Stimulated activated CD8-positive, alpha-beta memory T cell treated with anti-CD3 and anti-CD28 coated beads, Interleukin-15, amount 100 ng/mL, for 48 hours (primary cell): ENCODE results near the gene DUSP16.

ENCODE experiments used
- DNase-seq, 2 donors: peaks; one replicate each; pipeline ENCODE4 v3.0.0-alpha.2; 2020; ENCODE audit warnings: low read depth in 2 of 2

DUSP16 gene

DNA sequence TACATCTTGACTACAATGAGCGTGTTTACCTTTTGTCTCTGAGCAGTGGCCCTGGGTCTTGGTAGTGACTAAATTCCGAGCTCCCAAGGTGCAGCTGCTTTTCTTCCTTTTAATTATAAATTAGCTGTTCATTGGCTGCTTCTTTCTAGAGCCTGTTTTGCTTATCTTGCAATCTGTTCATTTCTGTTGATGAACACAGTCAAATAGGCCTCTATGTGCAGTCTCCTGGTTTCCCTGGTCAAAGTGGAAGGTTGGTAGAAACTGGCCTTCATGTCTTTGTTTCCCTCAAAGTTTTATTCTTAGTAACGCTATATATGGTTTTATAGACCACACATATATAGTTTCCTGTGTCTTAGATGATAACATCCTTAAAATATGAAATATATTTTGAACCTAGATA, 94.1 kb downstream of the DUSP16 start:
- no peak for DNase-seq

DNA sequence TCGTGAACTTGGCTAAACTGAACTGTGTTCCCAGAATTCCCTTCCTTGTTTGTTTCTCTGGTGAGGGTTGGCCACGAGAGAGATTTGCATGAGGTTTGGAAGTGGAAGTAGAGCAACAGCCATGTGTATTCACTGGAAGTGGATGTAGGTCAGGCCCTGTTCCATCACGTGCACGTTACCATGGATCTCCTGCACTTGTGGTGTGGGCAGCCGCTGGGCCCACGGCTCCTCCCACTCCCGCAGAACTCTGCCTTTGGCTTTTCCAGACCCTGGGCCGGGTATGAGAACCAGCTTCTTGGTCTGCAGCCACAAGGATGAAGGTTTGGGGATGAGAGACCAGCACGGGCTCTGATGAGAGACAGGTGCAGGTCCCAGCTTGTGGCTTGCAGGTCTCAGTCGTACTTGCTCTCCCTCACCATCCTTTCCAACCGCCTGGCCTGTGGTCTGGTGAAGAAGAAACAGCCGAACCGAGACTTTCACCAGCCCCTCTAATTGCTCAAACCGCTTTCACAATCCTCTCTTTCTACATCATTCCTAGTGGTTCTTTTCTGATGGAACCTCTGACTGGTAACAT, 94.9 kb downstream of the DUSP16 start:
- no peak for DNase-seq

DNA sequence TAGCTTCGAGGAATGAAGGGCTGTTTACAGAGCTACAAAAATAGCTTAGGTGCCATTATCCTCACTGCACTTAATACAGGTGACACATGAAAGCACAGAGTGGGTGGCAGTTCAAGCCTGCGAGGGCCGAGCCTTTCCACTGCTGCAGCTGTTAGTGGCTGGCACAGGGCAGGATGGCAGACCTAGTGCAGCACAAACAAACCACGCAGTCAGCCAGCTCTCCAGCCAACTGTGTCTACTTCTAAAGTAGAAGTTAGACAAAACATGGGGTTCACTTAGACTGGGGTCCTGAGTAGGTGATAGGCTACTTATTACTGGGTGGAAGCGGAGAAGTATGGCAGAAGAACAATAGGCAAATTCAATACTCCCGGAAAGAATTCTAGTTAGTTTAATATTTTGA, 95.4 kb downstream of the DUSP16 start:
- DNase-seq, result no peak

DNA sequence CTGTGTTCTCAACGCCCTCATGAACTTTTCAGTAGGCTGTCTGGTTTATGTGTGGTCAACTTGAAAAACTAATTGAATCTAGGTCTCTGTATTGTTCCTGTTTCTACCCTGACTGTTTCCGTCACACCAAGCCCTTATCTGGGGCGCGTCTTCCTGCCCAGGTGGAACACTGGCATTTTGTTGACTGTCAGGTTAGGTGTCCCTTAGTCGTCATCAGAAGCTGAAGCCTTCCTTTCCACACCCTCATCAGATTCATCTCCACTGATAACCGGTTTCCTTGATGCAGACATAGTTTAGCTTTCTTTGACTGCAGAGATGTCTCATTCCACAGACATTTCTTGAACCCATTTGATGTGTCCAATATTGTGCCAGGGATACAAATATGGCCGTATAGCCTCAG, 96.5 kb downstream of the DUSP16 start:
- no peak for DNase-seq

DNA sequence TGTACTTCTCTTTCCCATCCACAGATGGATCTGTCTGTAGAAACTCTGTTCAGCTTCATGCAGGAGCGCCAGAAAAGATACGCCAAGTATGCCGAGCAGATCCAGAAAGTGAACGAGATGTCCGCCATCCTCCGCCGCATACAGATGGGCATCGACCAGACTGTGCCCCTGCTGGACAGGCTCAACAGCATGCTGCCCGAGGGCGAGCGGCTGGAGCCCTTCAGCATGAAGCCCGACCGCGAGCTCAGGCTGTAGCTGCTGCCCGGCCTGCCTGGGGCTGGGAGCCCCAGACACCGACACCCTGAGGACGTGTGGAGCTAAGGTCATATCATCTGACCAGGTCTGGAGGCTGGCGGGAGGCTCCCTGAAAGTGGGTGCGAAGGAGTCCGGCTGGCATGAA, 97.1 kb downstream of the DUSP16 start:
- DNase-seq, result no peak

DNA sequence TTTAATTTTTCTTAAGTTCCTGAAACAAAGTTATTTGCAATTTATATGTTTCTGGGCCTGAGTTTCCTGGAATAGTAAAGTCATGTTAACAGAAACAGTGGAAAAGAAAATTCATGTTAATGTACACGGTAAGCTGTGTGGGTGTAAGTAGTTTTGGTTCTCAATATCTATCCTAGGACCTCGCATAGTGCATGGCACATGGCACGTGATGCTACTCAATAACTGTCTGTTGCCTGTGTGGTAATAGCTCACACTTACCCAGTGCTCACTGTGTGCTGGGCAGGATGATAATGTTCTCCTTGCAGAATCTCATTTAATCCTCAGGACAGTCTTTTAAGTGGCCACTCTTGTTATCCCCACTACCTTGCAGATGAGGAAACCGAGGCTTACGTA, 100.7 kb downstream of the DUSP16 start:
- DNase-seq, result peak; percentile 22 to 53

DNA sequence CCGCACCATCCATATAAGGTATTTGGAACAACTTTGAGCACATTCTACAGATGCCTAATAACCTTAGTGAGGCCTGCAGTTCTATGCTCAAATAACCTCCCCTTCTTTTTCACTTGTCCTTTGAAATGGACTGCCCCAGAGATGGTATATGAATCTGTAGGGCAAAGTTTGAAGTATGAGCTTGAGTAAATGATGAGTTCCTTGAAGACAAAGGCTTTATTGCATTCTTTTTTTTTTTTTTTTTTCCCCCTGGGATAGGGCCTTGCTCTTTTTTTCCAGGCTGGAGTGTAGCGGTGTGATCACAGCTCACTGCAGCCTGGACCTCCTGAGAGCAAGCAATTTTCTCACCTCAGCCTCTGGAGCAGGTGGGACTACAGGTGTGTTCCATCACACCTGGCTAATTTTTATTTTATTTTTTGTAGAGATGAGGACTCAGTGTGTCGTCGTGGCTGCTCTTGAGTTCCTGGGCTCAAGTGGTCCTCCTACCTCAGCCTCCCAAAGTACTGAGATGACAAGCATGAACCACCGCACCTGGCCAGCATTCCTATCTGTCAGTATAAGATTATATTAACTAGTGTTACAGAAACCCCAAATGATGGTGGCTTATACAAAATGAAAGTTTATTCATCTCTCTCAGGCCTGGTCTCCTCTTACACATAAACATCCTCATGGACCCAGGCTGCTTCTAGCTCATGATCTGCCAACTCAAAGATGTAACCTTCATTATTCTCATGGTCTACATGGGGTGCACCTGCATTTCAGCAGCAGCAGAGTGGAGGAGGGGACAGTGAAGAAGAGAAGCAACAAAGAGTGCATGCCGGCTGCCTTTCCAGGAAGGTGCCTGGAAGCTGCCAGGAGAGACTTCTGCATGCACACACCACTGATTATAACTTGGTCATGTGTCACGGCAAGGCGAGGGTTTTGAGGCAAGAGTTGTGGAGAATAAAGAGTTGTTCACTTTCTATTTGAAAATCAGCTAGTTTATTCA, 101.4 kb downstream of the DUSP16 start:
- DNase-seq, result peak; percentile 27 to 43

DNA sequence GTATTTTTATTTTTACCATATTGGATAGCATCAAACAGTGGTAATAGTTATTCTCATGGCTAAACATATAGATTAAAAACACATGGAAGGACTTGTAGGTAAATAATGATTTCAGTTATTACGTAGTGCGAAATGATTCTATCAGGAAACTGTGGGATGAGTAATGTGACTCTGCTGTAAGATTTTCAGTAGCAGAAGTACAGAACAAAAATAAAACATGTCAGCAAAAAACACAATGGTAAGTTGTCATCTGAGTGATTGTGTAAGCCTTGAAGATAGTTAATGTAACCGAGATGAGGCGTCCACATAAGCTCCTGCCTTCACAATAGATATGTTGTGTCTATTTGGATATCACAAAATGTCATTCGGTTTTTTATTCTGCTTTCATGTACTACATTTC, 106.0 kb downstream of the DUSP16 start:
- no peak for DNase-seq

DNA sequence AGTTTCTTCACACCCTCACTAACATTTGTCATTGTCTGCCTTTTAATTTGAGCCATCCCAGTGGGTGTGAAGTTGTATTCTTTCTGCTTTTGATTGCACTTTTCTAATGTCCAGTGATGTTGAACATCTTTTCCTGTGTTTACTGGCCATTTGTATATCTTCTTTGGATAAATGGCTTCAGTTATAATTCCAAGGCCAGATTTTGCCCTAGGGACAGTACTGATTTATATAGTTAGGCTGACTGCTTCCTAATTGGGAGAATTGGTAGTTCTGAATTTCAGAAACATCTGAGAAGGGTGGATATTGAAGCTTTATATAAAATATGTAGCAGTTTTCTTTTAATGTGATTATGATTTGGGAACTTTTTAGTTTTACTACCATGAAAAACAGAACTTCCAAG, 108.3 kb downstream of the DUSP16 start:
- no peak for DNase-seq

DNA sequence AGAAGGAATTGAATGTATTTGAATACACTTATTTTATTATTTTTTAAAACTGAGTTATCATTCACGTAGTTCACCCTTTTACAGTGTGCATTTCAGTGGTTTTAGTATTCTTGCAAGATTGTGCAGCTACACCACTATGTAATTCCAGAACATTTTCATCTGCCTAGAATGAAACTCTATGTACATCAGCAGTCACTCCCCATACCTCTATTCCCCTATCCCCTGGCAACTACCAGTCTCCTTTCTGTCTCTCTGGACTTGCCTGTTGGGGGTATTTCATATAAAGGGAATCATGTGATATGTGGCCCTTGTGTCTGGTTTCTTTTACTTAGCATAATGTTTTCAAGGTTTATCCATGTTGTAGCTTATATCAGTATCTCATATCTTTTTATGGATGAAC, 109.0 kb downstream of the DUSP16 start:
- DNase-seq, result no peak

DNA sequence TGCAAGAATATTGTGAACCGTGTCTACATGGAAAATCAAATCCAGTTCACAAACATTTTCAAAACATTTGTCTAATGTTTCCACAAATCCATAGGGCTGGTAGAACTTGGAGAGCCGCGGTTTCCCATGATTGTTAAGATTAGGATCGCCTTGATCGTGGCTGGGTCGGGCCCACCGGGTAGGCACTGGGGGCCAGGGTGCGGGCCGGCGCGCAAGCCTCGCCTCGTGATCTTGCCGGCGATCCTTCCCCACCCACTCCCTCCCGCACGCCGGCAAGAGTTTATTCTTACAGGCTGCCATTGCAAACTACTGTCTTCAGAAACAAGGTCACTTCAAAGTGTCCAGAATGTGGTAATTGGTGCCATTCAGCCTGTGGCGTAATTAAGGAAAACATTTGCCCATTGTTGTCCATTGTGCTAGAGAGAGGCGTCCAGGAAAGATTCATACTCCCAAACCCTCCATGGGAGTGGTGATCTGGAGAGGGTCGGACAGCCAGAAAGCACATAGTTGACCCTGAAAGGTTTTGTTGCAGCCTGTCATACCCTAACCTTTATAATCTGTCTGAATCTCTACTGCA, 110.2 kb downstream of the DUSP16 start:
- no peak for DNase-seq

DNA sequence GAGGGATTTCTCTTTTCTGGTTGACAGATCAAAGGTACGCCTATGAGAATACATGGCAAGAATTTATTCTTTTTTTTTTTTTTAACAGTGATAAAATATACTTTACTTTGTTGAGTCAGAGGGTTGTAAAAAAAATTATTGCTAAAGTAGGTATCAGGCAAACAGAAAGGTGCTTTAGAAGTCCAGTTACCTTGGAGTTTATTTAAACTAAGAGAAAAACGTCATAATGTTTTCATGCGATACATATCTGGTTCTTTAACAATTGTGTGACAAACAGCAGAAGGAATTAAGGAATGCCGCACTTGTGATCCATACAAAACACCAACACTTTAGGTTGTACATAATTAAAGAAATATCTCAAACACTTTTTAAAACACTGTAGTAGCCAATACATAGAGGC, 111.6 kb downstream of the DUSP16 start:
- no peak for DNase-seq

DNA sequence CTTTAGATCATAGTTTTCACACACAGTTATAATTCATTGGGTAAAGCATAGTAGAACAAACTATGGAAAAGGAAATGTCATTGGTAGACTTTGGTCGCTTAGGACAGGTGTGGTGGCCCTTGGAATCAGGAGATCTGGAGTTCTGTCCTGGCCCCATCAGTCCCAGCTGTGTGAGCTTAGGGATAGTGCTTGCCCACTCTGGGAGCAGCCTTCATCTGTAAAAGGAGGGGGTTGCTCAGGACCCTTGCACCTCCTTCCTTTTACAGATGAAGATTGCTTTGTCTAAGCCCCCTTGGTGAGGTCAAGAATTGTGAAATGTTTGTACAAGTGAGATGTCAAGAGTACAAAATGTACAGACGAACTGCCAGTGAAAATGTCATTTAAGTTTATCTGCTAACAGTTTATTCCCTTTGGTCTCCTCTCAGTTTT, 112.6 kb downstream of the DUSP16 start:
- DNase-seq, result no peak

DNA sequence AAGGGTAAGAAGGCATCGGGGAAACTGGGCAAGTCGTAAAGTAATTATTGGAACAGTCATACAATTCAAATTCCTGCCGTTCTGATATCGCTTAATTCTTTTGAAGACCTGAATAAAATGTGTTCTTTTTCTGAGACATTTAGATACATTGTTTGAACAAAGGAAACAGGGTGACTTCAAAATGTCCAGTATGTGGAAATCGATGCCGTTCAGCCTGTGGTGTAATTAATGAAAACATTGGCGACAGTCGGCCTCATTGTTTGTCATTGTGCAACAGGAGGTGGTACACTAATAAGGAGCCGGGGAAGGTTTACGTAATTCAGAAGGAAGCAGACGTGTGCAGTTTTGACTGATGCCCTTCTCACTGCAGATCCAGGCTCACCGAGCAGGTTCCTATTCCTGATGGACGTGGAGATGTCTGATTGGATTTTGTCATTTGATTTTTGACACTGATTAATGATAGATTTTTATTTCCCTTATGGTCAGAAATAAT, 113.1 kb downstream of the DUSP16 start:
- DNase-seq, result no peak

DNA sequence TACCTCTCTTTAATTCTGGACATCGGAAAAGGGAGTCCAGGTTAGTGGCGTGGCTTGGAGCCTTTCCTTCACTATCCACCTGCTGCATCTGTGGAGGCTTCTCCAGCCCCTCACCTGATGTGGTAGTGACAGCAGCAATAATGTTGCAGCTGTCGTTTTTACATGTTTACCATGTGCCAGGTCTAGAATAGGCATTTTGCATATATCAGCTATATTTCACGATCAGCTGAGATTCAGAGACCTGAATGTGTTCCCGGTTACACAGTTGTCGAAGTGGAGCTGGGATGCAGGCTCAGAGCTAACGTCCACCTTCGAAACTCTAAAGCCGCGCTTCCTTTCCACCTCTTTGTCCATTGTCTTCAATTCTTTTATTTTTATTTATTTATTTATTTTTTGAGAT, 114.8 kb downstream of the DUSP16 start:
- DNase-seq, result no peak

DNA sequence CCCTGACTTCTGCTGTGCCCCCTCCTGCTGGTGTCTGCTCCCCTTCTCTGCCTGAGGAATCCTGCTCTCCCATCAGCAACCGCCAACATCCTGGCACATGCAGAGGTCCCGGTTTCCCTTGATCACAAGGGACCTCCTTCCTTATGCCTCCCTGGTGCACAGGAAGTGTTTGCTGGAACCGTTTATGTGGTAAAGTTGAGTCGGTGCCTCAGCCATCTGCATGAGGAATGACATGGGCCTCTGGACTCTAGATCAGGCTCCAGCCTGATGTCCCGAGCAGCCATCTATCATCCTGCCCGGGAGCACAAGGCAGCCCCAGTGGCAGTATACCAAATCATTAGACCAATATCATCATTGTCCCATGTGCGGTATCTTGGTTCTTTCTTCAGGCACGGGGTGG, 115.4 kb downstream of the DUSP16 start:
- DNase-seq, result no peak

DNA sequence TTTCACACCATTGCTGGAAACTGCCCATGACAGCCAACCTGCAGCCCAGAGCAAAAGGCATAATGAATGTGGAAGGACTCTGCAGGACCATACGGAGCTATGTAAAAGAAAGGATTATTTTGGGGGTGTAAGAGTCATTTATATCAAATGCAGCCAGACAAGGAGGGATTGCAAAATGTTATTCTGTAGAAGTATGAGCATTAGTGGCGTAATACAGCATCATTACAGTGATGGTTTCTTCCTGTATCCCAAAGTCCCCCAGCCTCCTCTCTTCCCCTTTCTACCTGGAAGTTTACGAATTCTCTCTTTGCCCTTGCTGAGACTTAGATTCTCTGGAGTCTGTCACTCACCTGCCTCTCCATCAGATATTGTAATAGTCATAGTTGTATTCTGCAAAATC, 115.9 kb downstream of the DUSP16 start:
- no peak for DNase-seq

DNA sequence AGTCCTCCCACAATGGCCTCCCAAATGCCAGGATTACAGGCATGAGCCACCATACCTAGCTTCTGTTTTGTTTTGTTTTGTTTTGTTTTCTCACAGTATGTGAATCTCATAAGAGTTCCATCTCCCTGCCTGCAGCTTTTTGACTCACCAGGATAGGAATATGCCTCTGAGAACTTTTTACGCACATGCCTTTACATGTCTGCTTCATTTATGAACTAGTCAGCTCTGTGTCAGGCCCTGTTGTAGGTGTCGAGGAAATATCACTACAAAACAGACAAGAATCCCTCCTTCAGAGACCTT, 116.8 kb downstream of the DUSP16 start:
- DNase-seq, result no peak

DNA sequence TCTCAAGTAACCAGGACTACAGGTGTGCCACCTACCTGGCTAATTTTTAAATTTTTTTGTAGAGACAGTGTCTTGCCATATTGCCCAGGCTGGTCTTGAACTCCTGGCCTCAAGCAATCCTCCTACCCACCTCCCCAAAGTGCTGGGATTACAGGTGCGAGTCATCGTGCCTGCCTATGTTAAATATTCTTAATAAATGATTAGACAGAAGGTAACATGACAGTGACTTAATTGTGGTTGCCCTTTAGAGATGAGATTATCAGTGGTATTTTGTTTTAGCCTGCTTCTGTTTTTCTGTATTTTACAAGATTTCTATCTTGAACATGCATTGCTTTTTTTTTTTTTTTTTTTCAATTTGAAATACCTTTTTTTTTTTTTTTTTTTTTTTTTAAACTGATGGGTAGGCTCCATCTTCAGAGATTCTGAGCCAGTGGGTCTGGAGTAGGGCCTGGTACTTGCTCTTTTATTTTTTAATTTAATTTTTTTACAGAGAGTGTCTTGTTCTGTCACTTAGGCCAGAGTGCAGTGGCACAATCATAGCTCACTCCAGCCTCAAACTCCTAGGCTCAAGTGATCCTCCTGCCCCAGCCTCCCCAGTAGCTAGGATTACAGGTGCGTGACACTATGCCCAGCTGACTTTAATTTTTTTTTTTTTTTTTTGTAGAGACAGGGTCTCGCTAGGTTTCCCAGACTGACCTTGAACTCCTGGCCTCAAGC, 117.3 kb downstream of the DUSP16 start:
- no peak for DNase-seq

DNA sequence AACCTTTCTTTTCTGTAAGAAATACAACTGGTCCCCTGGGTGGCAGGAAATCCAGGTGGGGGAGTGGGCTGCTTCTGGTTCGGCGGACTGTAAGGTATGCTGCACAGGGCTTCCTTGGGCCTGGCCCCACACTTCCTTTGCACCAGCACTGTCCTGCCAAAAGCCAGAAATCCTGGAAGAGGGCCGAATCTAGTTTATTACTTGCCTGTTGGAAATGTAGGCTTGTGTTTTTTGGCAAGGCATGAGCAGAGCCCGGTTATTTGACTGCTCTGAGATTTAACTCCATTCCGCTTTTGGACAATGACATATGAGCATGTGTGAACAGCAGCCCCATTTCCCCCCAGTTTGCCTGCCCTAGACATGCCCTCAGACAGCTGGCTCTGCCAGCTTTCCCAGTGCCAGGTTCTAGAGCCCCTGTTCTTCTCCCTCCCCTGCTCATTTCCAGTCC, 119.2 kb downstream of the DUSP16 start:
- no peak for DNase-seq

DNA sequence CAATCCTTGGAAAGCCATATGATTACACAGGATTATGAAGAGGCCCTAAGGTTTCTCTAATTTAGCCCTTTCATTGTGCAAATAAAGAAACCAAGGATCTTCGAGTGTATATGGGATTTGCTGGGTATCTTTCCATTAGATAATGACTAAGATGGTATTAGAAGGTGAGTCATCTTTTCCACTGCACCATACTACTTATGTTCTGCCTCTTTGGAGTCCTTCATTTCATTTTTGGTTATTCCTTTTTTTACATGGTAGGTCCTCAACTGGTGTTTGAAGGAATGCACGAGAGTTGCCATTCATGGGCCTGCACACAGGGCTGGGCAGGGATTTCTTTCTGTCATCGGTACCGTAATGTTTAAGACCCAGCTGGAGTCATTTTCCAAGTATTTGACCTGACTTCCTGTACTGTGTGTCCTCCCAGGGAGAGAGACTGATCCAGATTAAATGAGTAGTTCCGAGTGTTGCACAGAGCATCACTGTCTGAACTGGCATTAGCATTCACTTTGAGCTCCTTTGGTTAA, 120.1 kb downstream of the DUSP16 start:
- DNase-seq, result no peak

DNA sequence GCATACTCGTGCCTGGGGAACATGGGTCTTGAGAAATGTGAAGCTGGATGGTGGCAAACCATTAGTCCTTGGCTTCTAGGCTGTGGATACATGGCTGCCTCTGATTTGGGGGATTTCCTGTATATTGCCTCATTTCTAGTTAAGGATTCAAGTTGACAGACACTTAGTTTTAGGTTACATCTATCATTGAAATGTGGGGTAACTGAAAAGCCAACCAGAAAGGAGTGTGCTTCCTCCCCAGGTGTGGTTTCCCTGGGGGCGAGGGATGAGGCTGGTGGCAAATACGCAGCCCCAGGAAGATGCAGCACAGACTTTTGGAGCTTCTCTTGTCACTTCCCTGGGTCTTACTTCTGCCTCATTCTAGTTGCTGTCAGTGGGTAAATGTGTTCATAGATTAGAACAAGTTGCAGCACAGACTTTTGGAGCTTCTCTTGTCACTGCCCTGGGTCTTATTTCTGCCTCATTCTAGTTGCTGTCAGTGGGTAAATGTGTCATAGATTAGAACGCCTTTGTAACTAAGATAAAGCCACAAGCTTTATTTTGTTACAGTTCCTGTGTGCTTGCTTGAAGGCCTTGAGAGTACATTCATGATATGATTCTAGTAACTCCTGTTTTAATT, 120.7 kb downstream of the DUSP16 start:
- DNase-seq, result peak; percentile 44 to 46
